ENCODE results near the gene RALGDS.

The RALGDS gene

DNA sequence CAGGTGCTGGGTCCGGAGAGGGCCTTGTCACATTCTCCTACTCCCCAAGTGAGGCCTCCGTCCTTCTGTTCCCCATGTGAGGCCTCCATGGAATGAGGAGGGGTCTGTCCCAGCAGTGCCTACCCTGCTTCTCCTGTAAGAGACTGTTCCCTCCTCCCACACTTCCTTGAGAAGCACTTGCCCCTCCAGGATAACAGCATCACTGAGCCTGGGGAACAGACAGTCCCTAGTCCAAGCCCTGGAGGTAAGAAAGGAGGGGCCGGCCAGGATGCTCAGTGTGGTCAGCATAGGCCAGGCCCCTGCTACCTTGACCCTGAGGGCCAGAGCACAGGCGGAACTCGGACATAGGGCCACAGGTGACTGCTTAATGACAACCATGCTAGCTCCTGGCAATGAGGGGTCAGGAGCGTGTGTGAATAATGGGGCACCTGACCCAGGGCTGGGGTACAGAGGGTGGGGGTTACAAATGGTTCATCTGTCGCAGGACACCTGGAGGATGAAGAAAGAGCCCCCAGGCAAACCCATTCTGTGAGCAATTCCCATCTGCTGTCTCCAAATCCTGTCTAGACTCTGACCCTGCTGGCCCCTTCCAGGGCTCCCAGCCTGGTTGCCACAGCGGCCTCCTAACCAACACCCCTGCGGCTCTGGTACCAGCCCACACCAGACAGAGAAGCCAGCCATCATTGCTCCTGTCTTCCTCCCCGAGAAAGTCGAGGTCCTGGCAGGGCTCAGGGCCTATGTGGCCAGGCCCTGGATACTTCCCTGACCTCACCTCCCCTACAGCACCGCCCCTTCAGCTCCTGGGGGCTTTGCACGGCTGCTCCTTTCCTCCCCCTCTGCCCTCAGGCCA, 20.3 kb downstream of the RALGDS start:
- TF ChIP-seq, protein P1, sequence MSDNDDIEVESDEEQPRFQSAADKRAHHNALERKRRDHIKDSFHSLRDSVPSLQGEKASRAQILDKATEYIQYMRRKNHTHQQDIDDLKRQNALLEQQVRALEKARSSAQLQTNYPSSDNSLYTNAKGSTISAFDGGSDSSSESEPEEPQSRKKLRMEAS (IDR thresholded peaks at IDR 0.05) = no peak
- TF ChIP-seq RAD21 (IDR thresholded peaks at IDR 0.05; ENCODE audit: low read depth) (no peak), TAF1 (IDR thresholded peaks at IDR 0.05; ENCODE audit: low read depth) (no peak), TCF12 (IDR thresholded peaks at IDR 0.05; ENCODE audit: low read depth) (no peak), FOXM1 (IDR thresholded peaks at IDR 0.05; ENCODE audit: borderline replicate concordance, low read depth) (no peak), EGR1 (IDR thresholded peaks at IDR 0.05) (no peak), YY1 (IDR thresholded peaks at IDR 0.05; ENCODE audit: low read depth) (no peak), NFIC (IDR thresholded peaks at IDR 0.05) (no peak)
- TF ChIP-seq, protein P2, sequence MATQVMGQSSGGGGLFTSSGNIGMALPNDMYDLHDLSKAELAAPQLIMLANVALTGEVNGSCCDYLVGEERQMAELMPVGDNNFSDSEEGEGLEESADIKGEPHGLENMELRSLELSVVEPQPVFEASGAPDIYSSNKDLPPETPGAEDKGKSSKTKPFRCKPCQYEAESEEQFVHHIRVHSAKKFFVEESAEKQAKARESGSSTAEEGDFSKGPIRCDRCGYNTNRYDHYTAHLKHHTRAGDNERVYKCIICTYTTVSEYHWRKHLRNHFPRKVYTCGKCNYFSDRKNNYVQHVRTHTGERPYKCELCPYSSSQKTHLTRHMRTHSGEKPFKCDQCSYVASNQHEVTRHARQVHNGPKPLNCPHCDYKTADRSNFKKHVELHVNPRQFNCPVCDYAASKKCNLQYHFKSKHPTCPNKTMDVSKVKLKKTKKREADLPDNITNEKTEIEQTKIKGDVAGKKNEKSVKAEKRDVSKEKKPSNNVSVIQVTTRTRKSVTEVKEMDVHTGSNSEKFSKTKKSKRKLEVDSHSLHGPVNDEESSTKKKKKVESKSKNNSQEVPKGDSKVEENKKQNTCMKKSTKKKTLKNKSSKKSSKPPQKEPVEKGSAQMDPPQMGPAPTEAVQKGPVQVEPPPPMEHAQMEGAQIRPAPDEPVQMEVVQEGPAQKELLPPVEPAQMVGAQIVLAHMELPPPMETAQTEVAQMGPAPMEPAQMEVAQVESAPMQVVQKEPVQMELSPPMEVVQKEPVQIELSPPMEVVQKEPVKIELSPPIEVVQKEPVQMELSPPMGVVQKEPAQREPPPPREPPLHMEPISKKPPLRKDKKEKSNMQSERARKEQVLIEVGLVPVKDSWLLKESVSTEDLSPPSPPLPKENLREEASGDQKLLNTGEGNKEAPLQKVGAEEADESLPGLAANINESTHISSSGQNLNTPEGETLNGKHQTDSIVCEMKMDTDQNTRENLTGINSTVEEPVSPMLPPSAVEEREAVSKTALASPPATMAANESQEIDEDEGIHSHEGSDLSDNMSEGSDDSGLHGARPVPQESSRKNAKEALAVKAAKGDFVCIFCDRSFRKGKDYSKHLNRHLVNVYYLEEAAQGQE (IDR thresholded peaks at IDR 0.05; ENCODE audit: low read depth) = no peak
- TF ChIP-seq, protein P3, sequence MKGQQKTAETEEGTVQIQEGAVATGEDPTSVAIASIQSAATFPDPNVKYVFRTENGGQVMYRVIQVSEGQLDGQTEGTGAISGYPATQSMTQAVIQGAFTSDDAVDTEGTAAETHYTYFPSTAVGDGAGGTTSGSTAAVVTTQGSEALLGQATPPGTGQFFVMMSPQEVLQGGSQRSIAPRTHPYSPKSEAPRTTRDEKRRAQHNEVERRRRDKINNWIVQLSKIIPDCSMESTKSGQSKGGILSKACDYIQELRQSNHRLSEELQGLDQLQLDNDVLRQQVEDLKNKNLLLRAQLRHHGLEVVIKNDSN (IDR thresholded peaks at IDR 0.05) = no peak

DNA sequence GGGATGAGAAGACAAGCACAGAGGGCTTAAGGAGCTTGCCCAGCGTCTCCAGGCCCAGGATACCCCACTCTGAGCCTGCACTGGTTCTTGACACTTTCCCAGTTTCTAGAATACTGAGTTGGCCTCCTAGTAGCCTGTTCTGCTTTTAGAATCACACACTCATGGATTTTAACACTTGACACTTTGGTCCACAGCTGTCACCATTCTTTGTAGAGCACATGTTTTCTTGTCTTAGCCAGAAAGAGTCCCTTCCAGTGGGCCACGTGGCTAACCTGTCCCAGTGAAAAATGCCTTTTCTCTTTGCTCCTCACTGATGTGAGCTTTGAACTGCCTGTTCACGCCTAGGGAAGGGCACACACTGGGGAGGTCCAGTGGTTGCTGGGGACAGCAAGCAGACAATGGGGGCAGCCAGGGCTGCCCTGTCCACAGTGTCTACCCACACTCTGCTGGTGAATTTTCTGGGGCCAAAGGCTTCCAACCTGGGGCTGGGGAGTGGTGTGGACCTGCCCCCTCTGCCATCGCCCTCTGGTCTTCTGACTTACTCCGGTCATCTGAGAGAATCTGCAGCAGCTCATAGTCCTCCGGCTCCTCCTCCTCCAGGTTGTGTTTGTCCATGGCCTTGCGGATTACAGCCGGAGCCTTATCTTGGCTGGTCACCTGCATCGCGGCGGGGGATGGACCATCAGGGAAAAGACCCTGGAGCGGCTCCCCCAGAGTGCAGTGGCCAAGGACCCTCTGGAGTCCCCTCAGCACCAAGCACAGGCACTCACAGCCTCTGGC, 21.1 kb downstream of the RALGDS start:
- TF ChIP-seq EGR1 (IDR thresholded peaks at IDR 0.05) (no peak), TCF12 (IDR thresholded peaks at IDR 0.05; ENCODE audit: low read depth) (no peak), CREB1 (IDR thresholded peaks at IDR 0.05; ENCODE audit: low read depth) (no peak), EP300 (IDR thresholded peaks at IDR 0.05; ENCODE audit: borderline replicate concordance) (no peak), YY1 (IDR thresholded peaks at IDR 0.05; ENCODE audit: low read depth) (no peak), CEBPB (IDR thresholded peaks at IDR 0.05) (no peak)
- TF ChIP-seq, protein P1 (IDR thresholded peaks at IDR 0.05) = no peak
- TF ChIP-seq, protein P2 (IDR thresholded peaks at IDR 0.05; ENCODE audit: low read depth) = no peak
- TF ChIP-seq, protein P3 (IDR thresholded peaks at IDR 0.05) = no peak

DNA sequence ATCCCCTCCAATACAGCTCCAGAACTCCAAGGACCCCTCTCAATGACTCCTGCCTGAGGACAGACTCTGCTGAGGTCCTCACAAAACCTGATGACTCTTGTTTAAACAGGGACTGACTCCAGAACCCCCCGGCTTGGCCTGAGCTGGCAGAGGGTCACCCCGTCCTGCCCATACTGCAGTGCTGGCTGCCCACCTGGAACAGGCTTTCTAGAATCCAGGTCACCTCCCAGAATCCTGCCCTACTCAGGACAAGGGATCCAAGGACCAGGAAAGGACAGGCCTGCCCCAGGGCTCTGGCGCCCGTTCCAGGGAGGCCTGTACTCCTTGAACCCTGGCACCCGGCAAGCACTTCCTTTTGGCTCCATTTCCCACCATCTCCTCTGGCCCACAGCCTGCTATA, 22.2 kb downstream of the RALGDS start:
- TF ChIP-seq YY1 (IDR thresholded peaks at IDR 0.05; ENCODE audit: low read depth) (no peak), TCF12 (IDR thresholded peaks at IDR 0.05; ENCODE audit: low read depth) (no peak), TAF1 (IDR thresholded peaks at IDR 0.05; ENCODE audit: low read depth) (no peak), NFIC (IDR thresholded peaks at IDR 0.05) (no peak), EGR1 (IDR thresholded peaks at IDR 0.05) (no peak), RAD21 (IDR thresholded peaks at IDR 0.05; ENCODE audit: low read depth) (no peak), CEBPB (IDR thresholded peaks at IDR 0.05) (no peak), EP300 (IDR thresholded peaks at IDR 0.05; ENCODE audit: borderline replicate concordance) (no peak), FOXM1 (IDR thresholded peaks at IDR 0.05; ENCODE audit: borderline replicate concordance, low read depth) (no peak), ZBTB7A (IDR thresholded peaks at IDR 0.05; ENCODE audit: low read depth) (no peak), TEAD4 (IDR thresholded peaks at IDR 0.05) (no peak), CREB1 (IDR thresholded peaks at IDR 0.05; ENCODE audit: low read depth) (no peak)
- TF ChIP-seq, protein P1 (IDR thresholded peaks at IDR 0.05) = no peak
- TF ChIP-seq, protein P3 (IDR thresholded peaks at IDR 0.05) = no peak
- TF ChIP-seq, protein P2 (IDR thresholded peaks at IDR 0.05; ENCODE audit: low read depth) = no peak
